ENCODE data around the gene PDE9A.

PDE9A gene

GRCh38 chr21:42684109-42684916 is 30.9 kb downstream of the PDE9A start:
- DNase-seq (ENCODE audit: low read depth in 2 of 3, low spot score in 1 of 3): peak in 1 of 3 donors; percentile 32

GRCh38 chr21:42685036-42685435 is 31.6 kb downstream of the PDE9A start:
- DNase-seq (ENCODE audit: low read depth in 2 of 3, low spot score in 1 of 3): no peak

GRCh38 chr21:42685954-42686500 is 32.6 kb downstream of the PDE9A start:
- no peak for DNase-seq (ENCODE audit: low read depth in 2 of 3, low spot score in 1 of 3)

- no peak for DNase-seq (ENCODE audit: low read depth in 2 of 3, low spot score in 1 of 3)
Measured at GRCh38 chr21:42687796-42688195, 34.4 kb downstream of the PDE9A start.

- DNase-seq (ENCODE audit: low read depth in 2 of 3, low spot score in 1 of 3): no peak
Measured at GRCh38 chr21:42688226-42688840, 34.9 kb downstream of the PDE9A start.

- no peak for DNase-seq (ENCODE audit: low read depth in 2 of 3, low spot score in 1 of 3)
Measured at GRCh38 chr21:42688841-42689371, 35.5 kb downstream of the PDE9A start.

DNA sequence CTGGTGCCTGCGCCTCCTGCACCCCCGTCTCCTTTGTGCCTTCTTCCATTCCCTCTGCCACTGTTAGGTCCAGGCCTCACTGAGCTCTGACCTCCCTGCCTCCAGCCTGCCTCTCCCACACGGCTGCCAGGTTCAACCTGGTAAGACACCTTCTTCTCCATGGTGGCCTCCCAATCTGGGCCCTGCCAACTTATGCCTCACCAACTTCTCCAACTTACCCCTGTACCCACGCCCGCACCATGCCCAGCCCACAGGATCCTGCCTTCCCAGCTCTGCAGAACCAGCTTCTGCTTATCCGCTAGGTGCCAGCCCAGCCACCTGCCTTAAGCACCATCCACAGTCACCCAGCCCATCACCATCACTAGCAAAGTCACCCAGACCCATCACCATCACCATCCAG is 37.2 kb downstream of the PDE9A start:
- DNase-seq (ENCODE audit: low read depth in 2 of 3, low spot score in 1 of 3): no peak

DNA sequence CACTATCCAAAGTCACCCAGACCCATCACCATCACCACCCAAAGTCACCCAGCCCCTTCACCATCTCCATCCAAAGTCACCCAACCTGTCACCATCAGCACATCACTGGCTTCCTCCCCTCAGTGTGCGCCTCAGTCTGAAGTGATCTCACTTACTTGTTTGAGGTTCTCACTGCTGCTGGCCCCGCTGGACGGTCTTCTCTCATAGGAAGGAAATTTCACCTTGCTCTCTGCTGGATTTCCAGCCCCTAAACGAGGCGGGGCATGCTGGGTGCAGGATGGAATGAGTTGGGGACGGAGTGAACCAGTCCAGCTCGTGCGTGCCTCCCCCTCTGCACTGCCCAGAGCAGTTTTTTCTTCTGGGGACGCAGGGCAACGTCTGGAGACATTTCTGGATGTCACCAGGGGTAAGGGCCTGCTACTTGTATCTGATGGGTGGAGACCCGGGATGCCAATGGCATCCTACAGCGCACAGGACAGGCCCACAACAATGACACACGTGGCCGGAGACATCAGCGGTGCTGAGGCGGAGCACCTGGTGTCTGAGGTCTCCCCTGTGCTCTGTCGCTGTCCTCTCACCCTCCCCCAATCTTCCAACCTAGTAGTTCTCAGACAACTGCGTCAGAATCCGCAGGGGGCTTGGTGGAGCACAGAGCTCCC is 38.6 kb downstream of the PDE9A start:
- no peak for DNase-seq (ENCODE audit: low read depth in 2 of 3, low spot score in 1 of 3)

DNA sequence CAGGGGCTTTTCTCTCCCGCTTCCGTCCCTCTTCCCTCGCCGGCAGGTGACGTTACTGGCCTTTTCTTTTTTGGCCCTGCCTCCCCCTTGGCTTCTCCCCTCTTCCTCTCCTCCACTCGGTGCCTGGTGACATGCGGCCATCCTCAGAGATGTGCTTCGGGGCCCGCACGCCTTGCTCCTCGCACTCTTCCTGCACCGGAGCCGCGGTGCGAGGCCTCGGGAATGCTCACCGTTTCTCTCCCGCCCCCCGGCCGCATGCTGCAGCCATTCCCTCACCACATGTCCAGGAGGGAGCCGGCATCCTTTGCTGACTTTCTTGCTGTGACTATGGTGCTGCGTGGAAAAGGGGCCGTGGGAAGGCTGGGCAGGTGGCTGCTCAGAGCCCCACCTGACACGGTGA is 39.3 kb downstream of the PDE9A start:
- DNase-seq (ENCODE audit: low read depth in 2 of 3, low spot score in 1 of 3): no peak

DNA sequence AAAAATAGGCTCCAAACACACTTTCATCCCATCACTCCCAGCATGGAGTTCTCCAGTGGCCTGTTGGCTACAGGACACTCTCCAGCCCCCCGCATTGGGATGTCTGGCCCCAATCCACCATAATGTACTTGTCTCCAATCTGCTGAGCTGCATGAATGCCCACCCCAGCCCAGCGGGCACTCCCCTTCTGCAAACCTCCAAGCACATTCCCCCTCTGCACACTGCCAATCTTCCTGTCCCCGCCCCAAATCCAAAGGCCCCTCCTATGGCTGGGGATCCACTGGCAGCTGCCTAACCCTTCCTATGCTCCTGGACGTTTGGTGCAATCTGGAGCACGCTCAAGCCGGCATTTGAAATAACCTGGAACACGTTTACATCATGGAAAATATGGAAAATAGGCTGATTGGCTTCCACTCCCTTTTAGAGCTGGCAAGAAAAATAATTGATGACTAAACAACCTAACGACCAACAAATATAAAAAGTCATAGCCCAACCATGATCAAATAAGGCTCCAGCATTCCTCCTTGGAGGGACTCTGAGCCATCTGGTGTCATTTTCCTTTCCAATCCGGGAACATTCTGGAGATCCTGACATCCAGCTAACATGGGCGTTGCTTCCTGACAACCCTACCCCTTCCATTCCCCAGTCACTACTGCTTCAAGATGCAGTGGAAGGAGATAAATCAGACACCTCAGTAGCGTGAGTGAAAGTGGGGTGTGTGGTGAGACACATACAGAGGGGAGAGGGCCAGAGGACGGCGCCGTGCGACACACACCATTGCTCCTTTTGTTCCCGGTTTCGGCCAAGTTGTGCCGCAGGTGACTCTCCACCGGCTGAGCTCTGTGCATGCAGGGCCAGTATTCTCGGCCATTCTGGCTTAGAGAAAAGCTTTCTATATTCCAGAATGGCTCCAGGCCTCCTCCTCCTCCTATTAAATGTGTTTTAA is 41.6 kb downstream of the PDE9A start:
- DNase-seq (ENCODE audit: low read depth in 2 of 3, low spot score in 1 of 3): no peak

DNA sequence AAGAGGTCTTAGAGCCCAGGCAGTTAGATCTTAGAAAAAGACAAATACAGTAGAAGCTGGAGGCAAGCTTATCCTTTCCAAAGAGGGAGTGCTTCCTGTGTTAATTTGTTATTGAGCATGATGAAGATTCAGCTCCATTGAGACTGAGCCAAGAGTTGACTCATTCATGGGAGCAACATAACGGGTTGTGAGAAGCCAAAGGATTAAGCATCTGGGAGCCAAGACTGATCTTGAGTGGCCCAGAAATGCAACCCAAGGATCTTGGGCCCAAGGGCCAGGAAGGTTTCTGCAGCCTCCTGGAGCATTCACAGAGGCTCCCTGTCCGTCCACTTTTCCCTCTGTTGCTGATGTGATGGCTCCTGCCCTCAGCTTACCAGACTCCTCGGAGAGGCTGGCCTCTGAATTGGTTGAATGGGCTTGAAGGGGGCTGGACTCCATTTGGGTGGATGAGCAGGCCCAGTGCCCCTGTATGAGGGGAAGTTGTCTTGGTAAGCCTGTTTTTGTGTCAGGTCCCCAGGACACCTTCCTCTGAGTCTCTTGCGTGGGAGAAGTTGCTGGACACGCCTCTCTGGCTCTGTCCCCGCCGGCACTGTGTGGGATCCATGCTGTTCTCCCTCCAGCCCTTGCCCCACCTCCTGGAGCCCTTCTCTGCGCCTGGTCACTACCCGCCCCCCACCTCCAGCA is 42.4 kb downstream of the PDE9A start:
- no peak for DNase-seq (ENCODE audit: low read depth in 2 of 3, low spot score in 1 of 3)

- DNase-seq (ENCODE audit: low read depth in 2 of 3, low spot score in 1 of 3): no peak
Measured at GRCh38 chr21:42696501-42697040, 43.1 kb downstream of the PDE9A start.

DNA sequence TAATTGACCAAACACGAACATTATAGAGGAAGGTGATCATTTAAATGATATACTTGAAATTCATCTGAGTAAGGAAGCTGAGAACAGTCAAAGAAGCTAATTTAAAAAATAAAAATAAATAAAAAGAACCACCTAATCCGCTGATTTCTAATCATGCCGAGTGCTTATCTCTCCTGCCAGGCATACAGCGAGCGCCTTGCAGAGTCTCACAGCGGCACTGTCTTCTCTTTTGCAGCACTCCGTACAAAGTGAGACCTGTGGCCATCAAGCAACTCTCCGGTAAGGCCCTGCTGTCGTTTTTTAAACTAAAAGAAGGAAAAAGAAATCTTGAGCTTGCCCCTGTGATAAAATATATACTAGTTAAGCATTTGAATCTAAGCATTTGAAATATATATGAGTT is 45.3 kb downstream of the PDE9A start:
- DNase-seq (ENCODE audit: low read depth in 2 of 3, low spot score in 1 of 3): no peak

GRCh38 chr21:42699196-42699595 is 45.8 kb downstream of the PDE9A start:
- no peak for DNase-seq (ENCODE audit: low read depth in 2 of 3, low spot score in 1 of 3)

DNA sequence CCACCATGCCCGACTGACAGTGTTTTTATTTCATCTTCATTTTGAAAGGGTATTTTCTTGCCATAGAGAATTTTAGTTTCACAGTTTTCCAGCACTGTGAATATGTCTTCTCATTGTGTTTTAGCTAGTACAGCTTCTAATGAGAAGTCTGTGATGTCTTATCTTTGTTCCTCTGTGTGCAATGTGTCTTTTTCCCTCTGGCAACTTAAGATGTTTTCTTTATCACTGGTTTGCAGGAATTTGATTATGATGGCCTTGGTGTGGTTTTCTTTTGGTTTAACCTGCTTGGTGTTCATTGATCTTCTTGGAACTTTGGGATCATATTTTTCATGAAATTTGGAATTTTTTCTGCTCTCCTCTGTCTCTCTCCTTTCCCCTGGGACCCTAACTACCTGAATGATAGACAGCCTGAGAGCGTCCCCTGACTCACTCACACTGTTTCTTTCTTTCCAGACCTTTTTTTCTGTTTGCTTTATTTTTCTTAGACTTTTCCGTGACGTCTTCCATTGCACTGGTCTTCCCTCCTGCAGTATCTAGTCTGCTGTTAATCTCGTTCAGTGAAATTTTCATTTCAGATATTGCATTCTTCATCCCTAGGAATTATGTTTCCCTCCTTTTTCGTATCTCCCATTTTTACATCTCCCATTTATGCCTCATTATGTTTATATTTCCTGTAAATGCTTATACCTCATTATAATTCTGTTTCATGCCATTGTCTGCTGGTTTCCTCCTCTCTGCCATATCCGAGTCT is 48.5 kb downstream of the PDE9A start:
- DNase-seq (ENCODE audit: low read depth in 2 of 3, low spot score in 1 of 3): no peak

DNA sequence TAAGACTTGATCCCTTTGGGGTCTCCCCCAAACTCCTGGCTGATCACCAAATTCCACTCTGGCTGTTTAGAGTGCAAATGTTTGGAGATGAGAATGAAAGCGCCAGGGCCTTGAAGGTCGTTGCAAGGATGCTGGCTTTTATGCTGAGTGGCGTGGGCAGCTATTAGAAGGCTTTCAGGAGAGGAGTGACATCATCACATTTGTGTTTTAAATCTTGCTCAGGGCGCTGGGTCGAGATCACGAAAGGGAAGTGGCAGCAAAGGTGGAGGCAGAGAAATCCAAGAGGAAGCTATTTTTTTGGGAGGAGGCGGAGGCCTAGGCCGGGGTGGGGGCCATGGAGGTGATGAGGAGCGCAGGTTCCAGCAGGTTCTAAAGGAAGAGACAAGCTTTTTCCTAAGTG is 49.3 kb downstream of the PDE9A start:
- no peak for DNase-seq (ENCODE audit: low read depth in 2 of 3, low spot score in 1 of 3)

DNA sequence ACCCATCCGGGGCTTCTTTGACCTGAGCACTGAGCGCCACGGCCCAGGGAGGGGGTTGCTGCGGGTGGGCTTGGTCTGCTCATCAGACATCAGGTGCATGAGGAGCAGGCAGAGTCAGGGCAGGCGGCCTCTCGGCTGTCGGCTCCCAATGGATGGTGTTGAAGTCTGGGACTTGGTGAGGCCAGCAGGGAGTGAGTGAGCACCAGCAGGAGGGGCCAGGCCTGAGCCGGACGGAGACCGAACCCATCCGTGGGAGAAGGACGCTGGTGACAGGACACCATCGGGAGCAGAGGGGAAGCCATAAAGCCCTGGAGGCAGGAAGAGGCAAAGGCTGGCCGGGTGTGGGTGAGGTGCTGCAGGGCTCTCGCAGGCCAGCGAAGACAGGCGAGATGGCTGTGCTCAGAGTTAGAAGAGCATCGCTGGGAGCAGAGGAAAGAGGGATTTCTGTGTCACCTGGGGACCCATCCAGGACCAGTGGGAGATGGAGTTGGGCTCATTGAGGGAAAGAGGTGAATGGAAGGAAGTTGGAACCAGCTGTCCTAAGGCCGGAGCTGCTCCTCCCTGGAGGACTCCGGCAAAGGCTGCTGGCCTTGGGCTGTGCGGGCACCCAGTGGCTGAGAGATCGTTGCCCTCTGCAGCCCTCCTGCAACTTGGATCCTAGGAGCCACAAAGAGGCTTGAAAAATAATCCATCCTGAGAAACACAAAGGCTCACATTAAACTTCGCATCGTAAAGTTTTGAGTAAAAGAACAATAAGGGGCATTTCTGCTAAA is 49.9 kb downstream of the PDE9A start:
- no peak for DNase-seq (ENCODE audit: low read depth in 2 of 3, low spot score in 1 of 3)

DNA sequence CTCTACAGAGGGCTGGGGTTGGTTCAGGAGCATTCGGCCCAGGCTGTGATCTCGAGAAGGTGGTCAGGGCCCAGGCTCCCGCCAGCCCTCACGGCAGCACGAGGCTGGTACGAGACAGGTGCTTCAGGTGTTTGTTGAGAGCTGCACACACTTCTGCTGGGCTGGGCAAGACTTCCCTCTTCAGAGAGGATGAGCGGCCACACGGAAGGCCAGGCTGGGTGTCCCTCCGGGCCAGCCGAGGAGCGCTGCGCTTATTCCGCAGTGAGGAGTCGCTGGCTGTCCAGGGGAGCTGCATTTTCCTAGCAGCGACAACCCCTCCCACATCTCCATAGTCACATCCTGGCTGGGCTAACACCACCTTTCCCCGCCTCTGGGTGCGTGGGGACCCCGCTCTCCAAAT is 50.5 kb downstream of the PDE9A start:
- DNase-seq (ENCODE audit: low read depth in 2 of 3, low spot score in 1 of 3): no peak

Measured in stimulated activated CD4-positive, alpha-beta T cell treated with anti-CD3 and anti-CD28 coated beads, Interleukin-12 subunit alpha, Interleukin-12 subunit beta, amount 100 ng/mL, for 48 hours (primary cell).